HepG2 (cell line): ENCODE results near the gene HDLBP. TPM values are rescaled to one million over a fixed set of nuclear protein-coding genes. Genes with fewer than 3 reads are reported as not detected.

ENCODE experiments used
- ARNTL ChIP-seq: sonication (generic); formaldehyde crosslinking; IDR thresholded peaks from 2 replicates; pipeline ENCODE4 v1.4.0; 2020; ENCODE audit warnings: mild to moderate bottlenecking, missing genetic modification reagents
- ASH2L ChIP-seq: fragments of 300-600, 200-600 bp; sonication (generic); IDR thresholded peaks from 2 replicates; pipeline ENCODE4 v1.7.0; 2017; ENCODE audit warnings: low read depth, mild to moderate bottlenecking, moderate library complexity, mixed read lengths, low read length; ENCODE audit not compliant: insufficient read length
- FOXM1 ChIP-seq: sonication (generic); formaldehyde crosslinking; IDR thresholded peaks from 2 replicates; pipeline ENCODE4 v1.5.0; 2020; ENCODE audit warnings: missing genetic modification reagents
- HCFC1 ChIP-seq: fragments of 150-350 bp; IDR thresholded peaks from 2 replicates; pipeline ENCODE4 v1.6.1; 2014; ENCODE audit warnings: low read depth, low read length
- NKX3-1 ChIP-seq: sonication (generic); formaldehyde crosslinking; IDR thresholded peaks from 2 replicates; pipeline ENCODE4 v1.5.0; 2020; ENCODE audit warnings: missing genetic modification reagents
- NPAS2 ChIP-seq: sonication (generic); formaldehyde crosslinking; IDR thresholded peaks from 2 replicates; pipeline ENCODE4 v1.8.0; 2022; ENCODE audit warnings: mild to moderate bottlenecking, missing genetic modification reagents, borderline replicate concordance
- REL ChIP-seq: sonication (generic); formaldehyde crosslinking; conservative IDR thresholded peaks from 2 replicates; pipeline ENCODE4 v1.8.0; 2022; ENCODE audit warnings: mild to moderate bottlenecking, missing genetic modification reagents, moderate library complexity
- RFX1 ChIP-seq: fragments of 450-650 bp; IDR thresholded peaks from 2 replicates; pipeline ENCODE4 v1.6.1; 2017
- RORA ChIP-seq: sonication (generic); formaldehyde crosslinking; IDR thresholded peaks from 2 replicates; pipeline ENCODE4 v1.5.0; 2020; ENCODE audit warnings: mild to moderate bottlenecking, missing genetic modification reagents, moderate library complexity
- SMAD1 ChIP-seq: sonication (generic); formaldehyde crosslinking; IDR thresholded peaks from 2 replicates; pipeline ENCODE4 v1.4.0; 2020; ENCODE audit warnings: missing genetic modification reagents, low read depth, mild to moderate bottlenecking, borderline replicate concordance
- SRSF1 ChIP-seq: fragments of 200-400 bp; formaldehyde crosslinking; optimal IDR thresholded peaks from 2 replicates; pipeline ENCODE3; 2017; ENCODE audit warnings: mild to moderate bottlenecking, low read depth, low read length, moderate library complexity
- ZBTB38 ChIP-seq: sonication (generic); formaldehyde crosslinking; IDR thresholded peaks from 2 replicates; pipeline ENCODE4 v1.5.1; 2020; ENCODE audit warnings: mild to moderate bottlenecking, missing genetic modification reagents
- ZC3H13 ChIP-seq: sonication (generic); formaldehyde crosslinking; IDR thresholded peaks from 2 replicates; pipeline ENCODE4 v1.8.1; 2023; ENCODE audit warnings: mild to moderate bottlenecking, missing genetic modification reagents, moderate library complexity
- ZNF142 ChIP-seq: sonication (generic); formaldehyde crosslinking; IDR thresholded peaks from 2 replicates; pipeline ENCODE4 v1.4.0; 2020; ENCODE audit warnings: missing genetic modification reagents
- ZNF20 ChIP-seq: sonication (generic); formaldehyde crosslinking; IDR thresholded peaks from 2 replicates; pipeline ENCODE4 v1.4.0; 2020; ENCODE audit warnings: mild to moderate bottlenecking, moderate library complexity, missing genetic modification reagents
- ZNF280D ChIP-seq: sonication (generic); formaldehyde crosslinking; IDR thresholded peaks from 2 replicates; pipeline ENCODE4 v1.5.1; 2020; ENCODE audit warnings: mild to moderate bottlenecking, missing genetic modification reagents
- ZNF329 ChIP-seq: sonication (generic); formaldehyde crosslinking; IDR thresholded peaks from 2 replicates; pipeline ENCODE4 v1.9.0; 2021; ENCODE audit warnings: low read depth, mild to moderate bottlenecking, missing genetic modification reagents
- ZSCAN21 ChIP-seq: sonication (generic); formaldehyde crosslinking; IDR thresholded peaks from 2 replicates; pipeline ENCODE4 v1.8.0; 2022; ENCODE audit warnings: mild to moderate bottlenecking, missing genetic modification reagents, moderate library complexity, borderline replicate concordance
- polyA plus RNA-seq, 8 experiments: library from polyadenylated mRNA; depleted of rRNA in 3 of 8; stranded (reverse) in 7 of 8; unstranded in 1 of 8; fragments of >200 nt; fragmentation: Illumina TruSeq in 4 of 8; extraction: Trizol in 4 of 8; gene quantifications; 2 replicates each; pipeline versions ENCODE4 v1.2.1 to v1.2.3, GENCODE V29; 2011 to 2016; ENCODE audit warnings: low read depth in 4 of 8, missing spikeins in 1 of 8, mixed read lengths in 1 of 8; ENCODE audit not compliant: insufficient read depth in 1 of 8
- total RNA-seq, 5 experiments: library from RNA; depleted of rRNA; stranded (reverse); fragments of >200 nt; fragmentation: Illumina TruSeq; extraction: Trizol; gene quantifications; 2 replicates each; pipeline ENCODE4 v1.2.3, GENCODE V29; 2016; ENCODE audit warnings: low read depth in 1 of 5
- TF ChIP-seq, protein P1 (sequence below): sonication (generic); formaldehyde crosslinking; IDR thresholded peaks from 2 replicates; pipeline ENCODE4 v1.5.0; 2020; ENCODE audit warnings: missing genetic modification reagents

HDLBP gene
- total and polyA plus RNA-seq, 2 of the 13 experiments (the other 11 are each of a cell fraction or from before 2014, with no cell fraction given), result 464 to 707 TPM

- no peak for TF ChIP-seq HCFC1
- TF ChIP-seq ZSCAN21, result no peak
- no peak for TF ChIP-seq FOXM1 (CRISPR knock-in tag)
- TF ChIP-seq ZNF329 (CRISPR knock-in tag), result no peak
- peak; percentile 59 for TF ChIP-seq ASH2L
- peak; percentile 60; the same call in 1 of the 2 replicates for TF ChIP-seq ZBTB38 (CRISPR knock-in tag)
- no peak for TF ChIP-seq RFX1
- TF ChIP-seq, protein P1, sequence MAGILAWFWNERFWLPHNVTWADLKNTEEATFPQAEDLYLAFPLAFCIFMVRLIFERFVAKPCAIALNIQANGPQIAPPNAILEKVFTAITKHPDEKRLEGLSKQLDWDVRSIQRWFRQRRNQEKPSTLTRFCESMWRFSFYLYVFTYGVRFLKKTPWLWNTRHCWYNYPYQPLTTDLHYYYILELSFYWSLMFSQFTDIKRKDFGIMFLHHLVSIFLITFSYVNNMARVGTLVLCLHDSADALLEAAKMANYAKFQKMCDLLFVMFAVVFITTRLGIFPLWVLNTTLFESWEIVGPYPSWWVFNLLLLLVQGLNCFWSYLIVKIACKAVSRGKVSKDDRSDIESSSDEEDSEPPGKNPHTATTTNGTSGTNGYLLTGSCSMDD (CRISPR knock-in tag), result no peak
- no peak for TF ChIP-seq SMAD1
- TF ChIP-seq ZNF142 (CRISPR knock-in tag), result no peak
- no peak for TF ChIP-seq ZNF20 (CRISPR knock-in tag)
- no peak for TF ChIP-seq SRSF1
- no peak for TF ChIP-seq REL (CRISPR knock-in tag)
- TF ChIP-seq RORA (CRISPR knock-in tag), result no peak
- no peak for TF ChIP-seq NPAS2 (CRISPR knock-in tag)
- TF ChIP-seq NKX3-1 (CRISPR knock-in tag), result no peak
- TF ChIP-seq ZNF280D (CRISPR knock-in tag), result no peak
- TF ChIP-seq ZC3H13 (CRISPR knock-in tag), result no peak
- peak; percentile 91 for TF ChIP-seq ARNTL (CRISPR knock-in tag)
Measured at GRCh38 chr2:241350878-241351639, 35.6 kb upstream of the HDLBP start (continued).
